HT1080 (cell line): ENCODE results near the gene MEF2C. TPM values are rescaled to one million over a fixed set of nuclear protein-coding genes. Genes with fewer than 3 reads are reported as not detected.

Experiments
- DNase-seq: peaks from one replicate; pipeline ENCODE4 v3.0.0-alpha.2; 2015; ENCODE audit warnings: low read depth
- total RNA-seq: library from RNA; depleted of rRNA; stranded (reverse); fragments of >200 nt; shearing (Covaris generic); gene quantifications from 2 replicates; pipeline ENCODE4 v1.2.3, GENCODE V29; 2014

MEF2C gene
- total RNA-seq, 1 experiment from 2014 or later = 2.2 TPM

GRCh38 chr5:88829775-88830174, 53.2 kb downstream of the MEF2C start:
- DNase-seq = no peak

GRCh38 chr5:88829054-88829453, 53.9 kb downstream of the MEF2C start:
- no peak for DNase-seq

- peak; percentile 19 for DNase-seq
These were observed 55.0 kb downstream of the MEF2C start for GRCh38 chr5:88827997-88828396.

- DNase-seq = peak; percentile 82
These were observed 56.1 kb downstream of the MEF2C start for GRCh38 chr5:88826646-88827585.

- DNase-seq = no peak
These were observed 57.2 kb downstream of the MEF2C start for GRCh38 chr5:88825584-88826315.

- DNase-seq = no peak
These were observed 57.9 kb downstream of the MEF2C start for GRCh38 chr5:88824892-88825583.

GRCh38 chr5:88824141-88824540, 58.8 kb downstream of the MEF2C start:
- no peak for DNase-seq

GRCh38 chr5:88823201-88823600, 59.8 kb downstream of the MEF2C start:
- no peak for DNase-seq

GRCh38 chr5:88821161-88821560, 61.8 kb downstream of the MEF2C start:
- DNase-seq = no peak

- no peak for DNase-seq
These were observed 62.4 kb downstream of the MEF2C start for GRCh38 chr5:88820581-88820980.

- DNase-seq = peak; percentile 6
These were observed 63.5 kb downstream of the MEF2C start for GRCh38 chr5:88819301-88819999.

GRCh38 chr5:88818296-88818695, 64.7 kb downstream of the MEF2C start:
- no peak for DNase-seq

- no peak for DNase-seq
These were observed 66.8 kb downstream of the MEF2C start for GRCh38 chr5:88816195-88816594.

GRCh38 chr5:88815050-88815789, 67.8 kb downstream of the MEF2C start:
- no peak for DNase-seq

- peak; percentile 25 for DNase-seq
These were observed 69.0 kb downstream of the MEF2C start for GRCh38 chr5:88813805-88814575.

GRCh38 chr5:88813244-88813643, 69.7 kb downstream of the MEF2C start:
- no peak for DNase-seq

- DNase-seq = no peak
These were observed 74.8 kb downstream of the MEF2C start for GRCh38 chr5:88808153-88808552.

- no peak for DNase-seq
These were observed 75.7 kb downstream of the MEF2C start for GRCh38 chr5:88807327-88807726.

- no peak for DNase-seq
These were observed 76.6 kb downstream of the MEF2C start for GRCh38 chr5:88806338-88806737.
